ENCODE measurements around the gene SETD1B. TPM values are rescaled to one million over a fixed set of nuclear protein-coding genes. Genes with fewer than 3 reads are reported as not detected.
"Not testable (repeated sequence)": the region's sequence is repeated elsewhere in the genome, so short reads cannot be mapped to it uniquely, and the experiment has no call there.

The SETD1B gene
- total RNA-seq, 2 donors from 2014 or later, result 20.4 to 25.4 TPM

DNA sequence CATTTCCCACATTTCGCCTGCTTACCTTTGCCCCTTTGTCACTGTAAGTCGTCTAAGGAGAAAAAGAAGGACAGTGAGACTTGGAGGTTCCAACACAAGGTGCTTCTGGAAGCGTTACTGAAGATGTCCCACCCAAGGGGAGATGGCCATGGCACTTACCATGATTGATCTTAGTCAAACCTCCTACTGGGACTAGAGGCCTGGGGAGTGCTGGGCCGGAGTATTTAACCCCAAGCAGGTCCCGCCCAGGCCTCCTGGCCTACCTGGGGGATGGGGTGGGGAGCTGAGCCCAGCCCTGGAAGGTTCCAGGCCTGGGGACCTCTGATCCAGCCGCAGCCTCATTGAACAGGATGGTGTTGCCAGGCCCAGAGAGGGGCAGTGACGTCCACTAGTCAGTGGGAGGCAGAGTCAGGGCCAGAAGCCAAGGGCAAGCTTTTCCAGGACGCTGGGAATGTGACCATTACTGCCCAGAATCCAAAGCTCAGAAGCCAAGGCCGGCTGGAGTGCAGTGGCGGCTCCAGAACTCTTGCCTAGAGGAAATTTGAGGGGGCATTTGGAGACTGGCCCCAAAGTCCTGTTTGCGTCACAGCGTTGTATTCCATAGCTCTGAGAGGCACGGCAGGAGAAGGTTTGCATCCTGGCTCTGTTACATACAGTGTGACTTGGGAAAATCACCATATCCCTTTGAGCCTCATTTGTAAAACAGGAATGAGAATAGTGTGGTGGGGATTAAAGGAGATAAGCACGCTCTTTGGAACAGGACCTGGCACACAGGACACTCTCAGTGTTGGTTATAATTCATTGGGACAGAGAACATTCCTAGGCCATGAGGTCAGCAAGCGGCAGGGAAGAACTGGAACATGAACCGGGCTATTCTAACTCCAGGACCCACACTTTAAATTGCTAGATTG is 55.1 kb downstream of the SETD1B start, which contains the start of gene HPD:
Gene HPD, minus strand, starts transcription at position 198 of the 911 bp plus-strand sequence. Its CDS starts 36 bp downstream, at position 162.
- Histone ChIP-seq H3K4me1 (no peaks in the 10 kb centered on the region), H3K36me3 (no peaks in the 10 kb centered on the region), H3K27me3 (no peaks in the 10 kb centered on the region), H3K27ac (peak within 1 kb of the TSS; percentile 27), H3K9ac (ENCODE audit: low read depth in 2 of 2, low read length in 2 of 2) (peak within 1 kb of the TSS in 1 of 2 donors; percentile 9), H3K4me3 (no peak within 1 kb of the TSS), H3K9me3 (no peaks in the 10 kb centered on the region)
- TF ChIP-seq, protein P1, sequence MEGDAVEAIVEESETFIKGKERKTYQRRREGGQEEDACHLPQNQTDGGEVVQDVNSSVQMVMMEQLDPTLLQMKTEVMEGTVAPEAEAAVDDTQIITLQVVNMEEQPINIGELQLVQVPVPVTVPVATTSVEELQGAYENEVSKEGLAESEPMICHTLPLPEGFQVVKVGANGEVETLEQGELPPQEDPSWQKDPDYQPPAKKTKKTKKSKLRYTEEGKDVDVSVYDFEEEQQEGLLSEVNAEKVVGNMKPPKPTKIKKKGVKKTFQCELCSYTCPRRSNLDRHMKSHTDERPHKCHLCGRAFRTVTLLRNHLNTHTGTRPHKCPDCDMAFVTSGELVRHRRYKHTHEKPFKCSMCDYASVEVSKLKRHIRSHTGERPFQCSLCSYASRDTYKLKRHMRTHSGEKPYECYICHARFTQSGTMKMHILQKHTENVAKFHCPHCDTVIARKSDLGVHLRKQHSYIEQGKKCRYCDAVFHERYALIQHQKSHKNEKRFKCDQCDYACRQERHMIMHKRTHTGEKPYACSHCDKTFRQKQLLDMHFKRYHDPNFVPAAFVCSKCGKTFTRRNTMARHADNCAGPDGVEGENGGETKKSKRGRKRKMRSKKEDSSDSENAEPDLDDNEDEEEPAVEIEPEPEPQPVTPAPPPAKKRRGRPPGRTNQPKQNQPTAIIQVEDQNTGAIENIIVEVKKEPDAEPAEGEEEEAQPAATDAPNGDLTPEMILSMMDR (IDR thresholded peaks at IDR 0.05), result no peak
- DNase-seq, result peak; percentile 46
- intact Hi-C loops (cut with DNase I), result no loop called here

- no peaks in the 10 kb centered on the region for H3K9me3 ChIP-seq
- H3K9ac ChIP-seq (ENCODE audit: low read depth in 2 of 2, low read length in 2 of 2), result no peak overlapping the region
- H3K36me3 ChIP-seq, result no peaks in the 10 kb centered on the region
- intact Hi-C loops (cut with DNase I), result no loop called here
- no peak for DNase-seq
- no peak overlapping the region for H3K27ac ChIP-seq
- TF ChIP-seq, protein P1 (IDR thresholded peaks at IDR 0.05), result no peak
- no peak overlapping the region for H3K4me3 ChIP-seq
- no peaks in the 10 kb centered on the region for H3K27me3 ChIP-seq
- no peaks in the 10 kb centered on the region for H3K4me1 ChIP-seq
Measured at GRCh38 chr12:121860257-121860656, 56.4 kb downstream of the SETD1B start.

DNA sequence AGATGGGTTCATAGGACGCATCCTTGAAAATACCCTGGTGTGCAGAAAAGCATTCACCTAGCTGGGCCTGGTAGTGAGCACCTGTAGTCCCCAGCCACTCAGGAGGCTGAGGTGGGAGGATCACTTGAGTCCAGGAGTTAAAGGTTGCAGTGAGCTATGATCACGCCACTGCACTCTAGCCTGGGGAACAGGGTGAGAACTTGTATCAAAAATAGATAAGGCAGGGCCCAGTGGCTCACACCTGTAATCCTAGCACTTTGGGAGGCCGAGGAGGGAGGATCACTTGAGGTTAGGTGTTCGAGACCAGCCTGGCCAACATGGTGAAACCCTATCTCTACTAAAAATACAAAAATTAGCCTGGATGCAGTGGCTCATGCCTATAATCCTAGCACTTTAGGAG is 56.9 kb downstream of the SETD1B start:
- intact Hi-C loops (cut with DNase I); H3K9ac ChIP-seq (ENCODE audit: low read depth in 2 of 2, low read length in 2 of 2); H3K9me3 ChIP-seq: not testable (repeated sequence)

GRCh38 chr12:121861636-121862254 is 57.9 kb downstream of the SETD1B start:
- no peaks in the 10 kb centered on the region for H3K36me3 ChIP-seq
- H3K27me3 ChIP-seq, result no peaks in the 10 kb centered on the region
- no peaks in the 10 kb centered on the region for H3K9me3 ChIP-seq
- H3K27ac ChIP-seq, result no peak overlapping the region
- H3K4me3 ChIP-seq, result no peak overlapping the region
- H3K9ac ChIP-seq (ENCODE audit: low read depth in 2 of 2, low read length in 2 of 2), result no peak overlapping the region
- no peaks in the 10 kb centered on the region for H3K4me1 ChIP-seq
- TF ChIP-seq, protein P1 (IDR thresholded peaks at IDR 0.05), result no peak
- intact Hi-C loops (cut with DNase I), result no loop called here
- DNase-seq, result no peak

More for the DNA sequence above, 56.9 kb downstream of the SETD1B start:
- not testable (repeated sequence) for H3K36me3 ChIP-seq, H3K4me1 ChIP-seq, H3K27me3 ChIP-seq, DNase-seq, H3K4me3 ChIP-seq, H3K27ac ChIP-seq

- Histone ChIP-seq H3K27ac (no peak overlapping the region), H3K27me3 (no peaks in the 10 kb centered on the region), H3K9me3 (no peaks in the 10 kb centered on the region), H3K9ac (ENCODE audit: low read depth in 2 of 2, low read length in 2 of 2) (no peak overlapping the region), H3K4me1 (no peaks in the 10 kb centered on the region), H3K4me3 (no peak overlapping the region), H3K36me3 (no peaks in the 10 kb centered on the region)
- intact Hi-C loops (cut with DNase I), result no loop called here
- TF ChIP-seq, protein P1 (IDR thresholded peaks at IDR 0.05), result no peak
- no peak for DNase-seq
Measured at GRCh38 chr12:121866331-121866730, 62.5 kb downstream of the SETD1B start.

DNA sequence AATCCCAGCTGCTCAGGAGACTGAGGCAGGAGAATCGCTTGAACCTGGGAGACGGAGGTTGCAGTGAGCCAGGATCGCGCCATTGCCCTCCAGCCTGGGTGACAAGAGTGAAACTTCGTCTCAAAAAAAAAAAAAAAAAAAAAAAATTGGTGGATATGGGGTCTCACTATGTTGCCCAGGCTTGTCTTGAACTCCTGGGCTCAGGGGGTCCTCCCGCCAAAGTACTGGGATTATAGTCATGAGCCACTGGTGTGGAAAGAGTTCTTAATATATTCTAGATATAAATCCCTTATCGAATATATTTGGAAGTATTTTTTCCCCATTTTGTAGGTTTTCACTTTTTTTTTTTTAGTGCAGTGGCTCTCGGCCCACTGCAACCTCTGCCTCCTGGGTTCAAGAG is 65.4 kb downstream of the SETD1B start:
- H3K9ac ChIP-seq (ENCODE audit: low read depth in 2 of 2, low read length in 2 of 2); H3K9me3 ChIP-seq; H3K27me3 ChIP-seq; H3K27ac ChIP-seq; H3K36me3 ChIP-seq; H3K4me3 ChIP-seq; H3K4me1 ChIP-seq; intact Hi-C loops (cut with DNase I); DNase-seq: not testable (repeated sequence)
